Measurements from ENCODE around the gene AKR1C2. TPM values are rescaled to one million over a fixed set of nuclear protein-coding genes. Genes with fewer than 3 reads are reported as not detected.
"Not testable (repeated sequence)": the region's sequence is repeated elsewhere in the genome, so short reads cannot be mapped to it uniquely, and the experiment has no call there.

AKR1C2 gene
- total RNA-seq, 2 donors from 2014 or later: 6.4 to 8.2 TPM

DNA sequence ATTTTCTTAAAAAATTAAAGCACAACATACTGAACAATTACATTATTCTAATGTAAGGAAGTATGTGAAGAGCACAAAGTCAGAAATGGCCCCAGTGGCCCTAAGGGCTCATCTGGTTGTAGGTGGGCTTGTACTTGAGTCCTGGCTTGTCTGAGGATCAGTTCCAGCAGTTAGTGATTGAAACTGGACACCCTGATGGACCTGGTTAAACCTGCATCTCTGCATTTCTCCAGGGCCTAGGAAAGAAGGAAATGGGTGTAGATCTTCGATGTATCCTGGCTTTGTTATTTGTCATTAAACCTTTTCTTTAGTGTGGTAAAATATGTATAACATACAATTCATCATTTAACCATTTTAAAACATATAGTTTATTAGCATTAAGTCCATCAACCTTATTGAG, 9.7 kb upstream of the AKR1C2 start:
- Histone ChIP-seq H3K4me3 (no peak overlapping the region), H3K27me3 (replicated peaks; ENCODE audit: insufficient read depth) (no peaks in the 10 kb centered on the region), H3K4me1 (replicated peaks) (no peaks in the 10 kb centered on the region), H3K9me3 (no peaks in the 10 kb centered on the region), H3K27ac (no peak overlapping the region), H3K36me3 (no peaks in the 10 kb centered on the region)
- WGBS: 29% methylated on average over 1 of the region's 1 CpG
- TF ChIP-seq POLR2A (IDR thresholded peaks at IDR 0.05) (no peak), POLR2AphosphoS5 (IDR thresholded peaks at IDR 0.05) (no peak)
- TF ChIP-seq, protein P1, sequence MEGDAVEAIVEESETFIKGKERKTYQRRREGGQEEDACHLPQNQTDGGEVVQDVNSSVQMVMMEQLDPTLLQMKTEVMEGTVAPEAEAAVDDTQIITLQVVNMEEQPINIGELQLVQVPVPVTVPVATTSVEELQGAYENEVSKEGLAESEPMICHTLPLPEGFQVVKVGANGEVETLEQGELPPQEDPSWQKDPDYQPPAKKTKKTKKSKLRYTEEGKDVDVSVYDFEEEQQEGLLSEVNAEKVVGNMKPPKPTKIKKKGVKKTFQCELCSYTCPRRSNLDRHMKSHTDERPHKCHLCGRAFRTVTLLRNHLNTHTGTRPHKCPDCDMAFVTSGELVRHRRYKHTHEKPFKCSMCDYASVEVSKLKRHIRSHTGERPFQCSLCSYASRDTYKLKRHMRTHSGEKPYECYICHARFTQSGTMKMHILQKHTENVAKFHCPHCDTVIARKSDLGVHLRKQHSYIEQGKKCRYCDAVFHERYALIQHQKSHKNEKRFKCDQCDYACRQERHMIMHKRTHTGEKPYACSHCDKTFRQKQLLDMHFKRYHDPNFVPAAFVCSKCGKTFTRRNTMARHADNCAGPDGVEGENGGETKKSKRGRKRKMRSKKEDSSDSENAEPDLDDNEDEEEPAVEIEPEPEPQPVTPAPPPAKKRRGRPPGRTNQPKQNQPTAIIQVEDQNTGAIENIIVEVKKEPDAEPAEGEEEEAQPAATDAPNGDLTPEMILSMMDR (IDR thresholded peaks at IDR 0.05): no peak
- intact Hi-C loops (cut with DNase I): loop anchor here (10.0 kb wide), 1 partner anchor 81 kb away; the partner anchor contains the start of gene AKR1C3
- no peak for DNase-seq (ENCODE audit: low spot score)

DNA sequence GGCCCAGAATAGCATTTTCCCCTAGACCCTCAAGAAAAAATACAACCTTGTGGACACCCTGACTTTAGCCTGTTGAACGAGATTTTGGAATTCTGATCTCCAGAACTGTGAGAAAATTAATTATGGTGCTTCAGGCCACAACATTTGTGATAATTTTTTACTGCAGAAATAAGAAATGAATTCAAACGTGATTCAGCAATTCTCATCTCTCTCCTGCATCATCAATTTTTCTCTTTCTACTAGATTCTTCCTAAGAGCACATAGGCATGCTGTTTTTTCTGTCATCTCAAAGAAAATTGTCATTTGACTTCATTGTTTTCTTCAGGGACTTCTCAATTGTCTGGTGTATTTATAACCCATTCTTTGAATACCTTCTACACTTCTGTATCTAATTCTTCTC, 8.9 kb upstream of the AKR1C2 start:
- Histone ChIP-seq H3K27ac (no peak overlapping the region), H3K4me1 (replicated peaks) (no peaks in the 10 kb centered on the region), H3K9me3 (no peaks in the 10 kb centered on the region), H3K4me3 (no peak overlapping the region), H3K27me3 (replicated peaks; ENCODE audit: insufficient read depth) (no peaks in the 10 kb centered on the region), H3K36me3 (no peaks in the 10 kb centered on the region)
- TF ChIP-seq, protein P1 (IDR thresholded peaks at IDR 0.05): no peak
- TF ChIP-seq POLR2AphosphoS5 (IDR thresholded peaks at IDR 0.05) (no peak), POLR2A (IDR thresholded peaks at IDR 0.05) (no peak)
- 81% methylated on average over 2 of the region's 2 CpGs for WGBS
- intact Hi-C loops (cut with DNase I): loop anchor here (10.0 kb wide), 1 partner anchor 82 kb away; the partner anchor contains the start of gene AKR1C3
- DNase-seq (ENCODE audit: low spot score): no peak

DNA sequence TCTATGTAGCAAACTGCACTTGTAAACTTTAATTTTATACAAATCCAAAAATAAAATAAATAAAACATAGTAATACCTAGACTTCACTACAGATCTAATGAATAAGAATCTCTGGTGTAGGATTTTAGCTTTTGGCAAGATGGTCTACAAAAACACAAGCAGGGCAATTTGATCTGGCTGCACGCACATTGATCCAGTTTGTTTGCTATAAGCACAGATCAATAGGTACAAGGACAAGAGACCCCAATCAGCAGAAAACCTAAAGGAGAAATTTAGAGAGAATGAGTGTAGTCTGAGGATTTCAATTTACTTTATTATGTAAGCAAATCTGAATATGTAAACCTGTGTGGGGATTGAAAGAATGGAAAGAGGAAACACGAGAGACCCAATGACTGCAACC, 7.7 kb upstream of the AKR1C2 start:
- not testable (repeated sequence) for H3K27me3 ChIP-seq (replicated peaks; ENCODE audit: insufficient read depth); H3K36me3 ChIP-seq; H3K4me3 ChIP-seq; H3K9me3 ChIP-seq; H3K27ac ChIP-seq; DNase-seq (ENCODE audit: low spot score); H3K4me1 ChIP-seq (replicated peaks)
- WGBS: 96% methylated on average over 2 of the region's 2 CpGs
- intact Hi-C loops (cut with DNase I): loop anchor here (10.0 kb wide), 1 partner anchor 83 kb away; the partner anchor contains the start of gene AKR1C3

DNA sequence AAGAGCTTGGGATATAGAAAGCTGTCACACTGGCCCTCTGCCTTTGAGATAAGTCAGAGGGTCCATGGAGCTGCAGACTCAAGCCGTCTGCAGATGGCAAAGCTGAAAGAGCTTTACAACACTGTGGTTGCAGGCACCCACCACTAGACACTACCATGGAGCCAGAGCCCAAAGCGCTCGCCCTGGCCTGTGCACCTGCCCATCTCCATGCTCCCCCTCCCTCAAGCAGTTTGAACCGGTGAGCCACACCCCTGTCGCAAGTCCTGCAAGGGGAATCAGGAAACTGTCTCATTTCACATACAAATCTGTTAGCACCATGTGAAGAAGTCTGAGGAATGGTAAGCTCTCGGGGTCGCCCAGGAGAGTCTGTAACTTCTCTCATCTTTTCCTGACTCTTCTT, 6.4 kb upstream of the AKR1C2 start:
- H3K27me3 ChIP-seq (replicated peaks; ENCODE audit: insufficient read depth); DNase-seq (ENCODE audit: low spot score); H3K9me3 ChIP-seq; H3K4me1 ChIP-seq (replicated peaks); H3K36me3 ChIP-seq; H3K27ac ChIP-seq; H3K4me3 ChIP-seq: not testable (repeated sequence)
- WGBS: 88% methylated on average over 6 of the region's 7 CpGs
- intact Hi-C loops (cut with DNase I): loop anchor here (10.0 kb wide), 1 partner anchor 85 kb away; the partner anchor contains the start of gene AKR1C3

DNA sequence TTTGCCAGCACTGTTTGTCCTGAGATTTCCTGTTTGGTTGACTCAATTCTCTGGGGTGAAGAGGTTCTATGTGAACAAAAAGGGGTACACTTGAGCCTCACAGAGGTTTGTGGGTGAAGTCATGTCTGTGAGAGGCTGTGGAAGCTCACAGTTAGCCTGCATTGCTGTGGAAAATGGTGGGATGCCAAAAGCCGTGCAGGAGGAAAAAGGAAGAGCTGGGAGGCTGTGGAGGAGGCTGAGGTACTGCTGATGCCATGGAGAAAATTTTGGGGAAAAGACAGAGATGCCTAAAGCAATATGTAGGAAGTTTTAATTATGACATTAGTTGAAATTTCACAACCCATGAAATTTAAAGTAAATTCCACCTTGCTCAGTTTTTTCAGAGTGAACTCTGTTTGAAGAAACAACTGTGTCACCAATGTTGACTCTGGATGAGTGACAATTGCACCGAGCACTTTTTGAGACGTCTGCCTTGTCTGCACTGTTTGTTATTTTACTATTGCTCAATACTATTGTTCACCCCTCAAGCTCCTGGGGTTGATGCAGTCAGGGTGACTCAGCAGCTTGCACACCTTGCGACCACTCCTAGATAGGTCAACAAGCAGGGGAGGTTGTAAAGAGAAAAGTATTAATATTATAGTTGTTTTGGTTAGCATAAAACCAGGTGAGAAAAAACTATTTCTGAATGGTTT, 5.3 kb upstream of the AKR1C2 start:
- H3K27ac ChIP-seq; H3K4me3 ChIP-seq; H3K27me3 ChIP-seq (replicated peaks; ENCODE audit: insufficient read depth); H3K9me3 ChIP-seq; intact Hi-C loops (cut with DNase I); DNase-seq (ENCODE audit: low spot score); H3K4me1 ChIP-seq (replicated peaks); H3K36me3 ChIP-seq: not testable (repeated sequence)
- 43% methylated on average over 4 of the region's 4 CpGs for WGBS

DNA sequence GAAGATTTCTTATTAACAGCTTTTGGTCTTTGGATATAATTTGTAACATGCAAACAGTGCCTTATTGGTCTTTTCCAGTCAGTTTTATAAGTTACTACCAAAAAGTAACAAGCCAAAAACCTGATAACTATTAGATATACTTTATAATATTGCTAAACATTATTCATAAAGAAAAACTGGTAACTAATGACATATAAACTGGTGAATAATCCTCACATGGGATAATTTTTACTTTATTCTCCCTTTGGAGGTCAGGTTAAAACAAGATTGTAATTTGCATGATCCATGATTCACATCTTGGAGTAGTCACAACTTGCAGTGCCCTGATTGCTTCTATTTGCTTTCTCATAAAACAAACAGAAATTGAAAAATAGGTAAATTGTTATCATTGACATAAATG, 844 bp upstream of the AKR1C2 start:
- DNase-seq (ENCODE audit: low spot score); H3K27ac ChIP-seq; H3K4me1 ChIP-seq (replicated peaks); H3K27me3 ChIP-seq (replicated peaks; ENCODE audit: insufficient read depth); H3K9me3 ChIP-seq; intact Hi-C loops (cut with DNase I); H3K4me3 ChIP-seq; H3K36me3 ChIP-seq: not testable (repeated sequence)

DNA sequence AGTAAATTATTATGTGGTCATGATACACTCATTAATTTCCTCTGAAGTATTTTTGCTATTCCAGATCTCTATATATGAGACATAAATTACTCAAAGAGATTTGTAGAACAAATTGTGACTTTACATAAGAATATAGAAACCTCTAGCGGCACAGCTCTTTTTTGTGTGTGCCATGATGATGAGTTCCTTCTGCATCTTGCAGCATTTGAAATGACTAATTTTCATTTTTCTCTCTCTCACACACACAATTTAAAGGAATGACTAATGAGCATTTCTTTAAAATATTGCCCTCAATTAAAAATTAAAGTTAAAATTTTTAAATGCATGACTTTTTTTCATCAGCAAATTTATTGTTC, 351 bp upstream of the AKR1C2 start:
- DNase-seq (ENCODE audit: low spot score); H3K9me3 ChIP-seq; H3K36me3 ChIP-seq; H3K27me3 ChIP-seq (replicated peaks; ENCODE audit: insufficient read depth); intact Hi-C loops (cut with DNase I); H3K4me3 ChIP-seq; H3K27ac ChIP-seq; H3K4me1 ChIP-seq (replicated peaks): not testable (repeated sequence)
- 0% methylated on average over 1 of the region's 1 CpG for WGBS
